NB4 (cell line): ENCODE data around the gene ADAMTS12.

Experiments
- DNase-seq: peaks from one replicate; pipeline ENCODE4 v3.0.0; 2010; ENCODE audit warnings: low read depth
- H3K4me3 ChIP-seq: one replicate; pipeline ENCODE4 v1.5.1; 2011; ENCODE audit warnings: mild to moderate bottlenecking, low read depth, low read length, moderate library complexity
- CTCF ChIP-seq: IDR thresholded peaks from one replicate; pipeline ENCODE4 v1.5.1; 2012; ENCODE audit warnings: low read depth, low read length
- MYC ChIP-seq: IDR thresholded peaks from 2 replicates; pipeline ENCODE4 v1.6.1; 2011; ENCODE audit warnings: low read depth, low read length
- POLR2A ChIP-seq: IDR thresholded peaks from 2 replicates; pipeline ENCODE4 v1.6.1; 2011; ENCODE audit warnings: mild to moderate bottlenecking; ENCODE audit not compliant: insufficient read length; ENCODE audit errors: extremely low read depth
- TF ChIP-seq, protein P1 (sequence below): IDR thresholded peaks from 2 replicates; pipeline ENCODE4 v1.6.1; 2011; ENCODE audit warnings: low read depth, low read length

ADAMTS12 gene

GRCh38 chr5:33583332-33583731, 308.5 kb downstream of the ADAMTS12 start:
- TF ChIP-seq CTCF (no peak), POLR2A (no peak), MYC (no peak)
- TF ChIP-seq, protein P1, sequence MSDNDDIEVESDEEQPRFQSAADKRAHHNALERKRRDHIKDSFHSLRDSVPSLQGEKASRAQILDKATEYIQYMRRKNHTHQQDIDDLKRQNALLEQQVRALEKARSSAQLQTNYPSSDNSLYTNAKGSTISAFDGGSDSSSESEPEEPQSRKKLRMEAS: no peak
- DNase-seq: no peak
- H3K4me3 ChIP-seq: no peak overlapping the region

DNA sequence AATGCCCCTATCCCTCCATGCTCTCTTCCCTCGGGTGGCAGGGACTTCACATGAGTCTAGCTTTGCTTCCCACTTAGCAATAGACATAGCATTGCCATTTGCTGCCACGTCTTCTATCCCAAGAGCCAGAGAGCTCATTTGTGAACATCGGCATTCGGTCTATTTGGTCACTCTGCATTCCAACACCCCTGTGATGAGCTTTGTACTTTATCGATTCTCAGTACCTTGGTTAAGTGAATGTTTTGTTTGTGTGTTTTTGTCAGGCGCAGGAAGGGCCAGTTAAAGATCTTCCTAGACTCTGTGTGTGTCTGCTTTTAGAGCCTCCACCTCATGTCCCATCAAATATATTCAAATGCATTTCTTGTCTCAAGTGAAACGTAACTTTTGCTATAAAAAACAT, 309.4 kb downstream of the ADAMTS12 start:
- TF ChIP-seq MYC (no peak), CTCF (no peak), POLR2A (no peak)
- TF ChIP-seq, protein P1: no peak
- H3K4me3 ChIP-seq: no peak overlapping the region
- DNase-seq: no peak

DNA sequence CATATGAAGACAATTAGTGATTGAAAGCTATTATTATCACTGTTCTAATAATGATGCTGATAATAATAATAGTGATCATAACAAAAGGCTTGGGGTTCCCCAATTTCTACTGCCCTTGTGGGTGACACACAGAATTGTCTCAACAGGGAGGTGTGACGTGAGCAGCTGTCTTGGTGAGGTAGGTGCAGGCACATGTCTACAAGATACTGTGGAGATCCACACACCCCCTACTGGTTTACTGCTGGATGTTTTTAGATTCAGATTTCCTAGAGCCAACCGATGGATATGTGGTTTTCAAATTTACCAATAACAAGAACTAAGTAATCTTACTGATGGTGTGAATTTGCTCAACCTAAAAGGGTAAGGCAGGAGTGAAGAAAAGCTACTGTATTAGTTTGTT, 312.0 kb downstream of the ADAMTS12 start:
- TF ChIP-seq CTCF (no peak), MYC (no peak), POLR2A (no peak)
- TF ChIP-seq, protein P1: no peak
- no peak overlapping the region for H3K4me3 ChIP-seq
- no peak for DNase-seq

GRCh38 chr5:33579152-33579551, 312.6 kb downstream of the ADAMTS12 start:
- H3K4me3 ChIP-seq: no peak overlapping the region
- TF ChIP-seq, protein P1: no peak
- TF ChIP-seq POLR2A: no peak
- TF ChIP-seq CTCF: no peak
- TF ChIP-seq MYC: no peak
- no peak for DNase-seq

DNA sequence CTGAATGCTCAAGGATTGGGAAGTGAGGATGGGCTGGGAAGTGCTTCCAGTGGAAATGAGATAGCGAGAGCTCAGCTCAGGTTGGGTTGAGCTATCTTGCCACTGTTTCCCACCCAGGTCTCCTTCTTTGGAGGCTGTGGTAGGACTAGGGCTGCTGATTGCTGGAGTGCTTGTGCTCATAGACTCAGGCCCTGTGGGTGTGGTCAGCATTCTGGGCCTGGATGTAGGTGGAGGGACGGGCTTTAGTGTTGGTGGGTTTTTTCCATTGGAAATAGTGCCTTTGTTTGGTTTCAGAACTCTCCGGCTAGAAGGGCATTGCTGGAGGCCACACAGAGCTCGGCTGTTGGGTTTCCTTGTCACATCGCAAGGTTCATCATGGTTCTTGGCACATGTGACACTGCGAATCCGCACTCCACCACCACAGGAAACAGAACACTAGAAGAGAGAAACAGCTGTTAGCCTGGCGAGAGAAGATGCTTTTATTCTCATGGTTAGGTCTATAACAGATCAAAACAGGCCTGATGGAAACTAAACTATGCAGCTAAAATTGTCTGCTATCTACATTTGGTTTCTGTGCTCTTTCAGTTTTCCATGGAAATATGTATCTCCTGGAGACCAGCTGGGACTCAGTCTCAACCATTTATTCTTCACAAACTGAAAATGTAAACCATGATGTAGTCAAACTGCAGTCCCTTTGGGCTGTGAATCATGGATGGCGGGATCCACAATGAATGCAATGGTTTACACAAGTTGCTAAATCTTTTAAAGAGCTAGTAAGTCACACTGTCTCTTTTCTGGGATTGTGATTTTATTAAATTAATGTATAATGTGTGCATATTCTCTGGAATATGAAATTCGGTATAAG, 314.8 kb downstream of the ADAMTS12 start:
- no peak for TF ChIP-seq CTCF
- TF ChIP-seq, protein P1: no peak
- no peak for TF ChIP-seq POLR2A
- TF ChIP-seq MYC: no peak
- H3K4me3 ChIP-seq: no peak overlapping the region
- DNase-seq: no peak
